GM18870 (cell line): ENCODE results near the gene ABCC12.

ENCODE experiments used
- ATAC-seq: cut with Tn5 transposase; IDR thresholded peaks from one replicate; pipeline ENCODE4 v1.9.1; 2021; ENCODE audit warnings: moderate library complexity; ENCODE audit not compliant: unreplicated experiment

ABCC12 gene

DNA sequence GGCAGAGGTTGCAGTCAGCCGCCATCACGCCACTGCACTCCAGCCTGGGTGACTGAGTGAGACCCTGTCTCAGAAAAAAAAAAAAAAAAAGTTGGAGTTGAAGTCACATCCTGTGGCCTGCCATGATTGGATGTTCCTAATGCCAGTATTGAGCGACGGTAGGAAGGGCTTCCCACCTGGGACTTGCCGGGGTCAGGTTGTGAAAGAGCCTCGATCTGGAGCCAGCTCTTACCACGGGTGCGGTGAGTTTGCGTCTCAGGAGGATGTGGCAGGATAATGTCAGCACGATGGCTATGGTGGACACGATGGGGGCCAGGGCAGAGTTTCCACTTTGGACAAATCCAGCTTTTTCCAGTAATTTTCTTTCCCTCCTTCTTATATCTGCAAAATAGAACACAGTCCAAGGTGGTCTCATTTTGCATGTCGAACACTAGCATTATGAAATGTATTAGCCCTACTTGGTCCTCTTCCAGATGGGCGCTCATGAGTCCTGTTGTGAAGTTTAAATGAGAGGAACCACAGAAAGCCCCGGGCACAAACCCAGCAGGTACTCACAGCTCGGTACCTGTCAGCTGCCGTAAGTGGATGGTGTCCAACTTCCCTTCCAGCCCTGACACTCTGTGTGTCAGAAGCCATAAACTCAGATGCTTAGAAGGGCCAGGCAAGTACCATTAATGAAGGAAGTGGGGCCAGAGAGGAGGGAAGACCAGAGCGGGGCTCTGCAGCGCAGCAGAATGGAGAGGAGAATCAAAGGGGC lies 22.2 kb downstream of the ABCC12 start:
- no peak for ATAC-seq

DNA sequence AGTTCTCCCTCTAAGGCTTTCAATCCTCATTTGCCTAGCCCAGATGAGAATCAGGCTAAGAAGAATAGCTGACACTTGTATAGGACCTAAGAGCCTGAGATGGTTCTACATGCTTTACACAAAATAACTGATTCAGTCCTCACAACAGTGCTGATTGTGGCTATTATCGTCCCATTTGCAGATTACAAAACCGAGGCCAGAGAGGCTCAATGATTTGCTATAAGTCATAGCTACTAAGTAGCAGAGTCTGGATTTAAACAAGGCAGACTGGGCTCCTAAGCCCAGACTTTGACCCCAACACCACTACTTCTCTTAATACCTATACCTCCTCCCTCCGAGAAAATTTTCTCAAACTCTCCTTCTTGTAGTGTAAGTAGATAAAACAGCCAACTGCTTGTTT lies 23.1 kb downstream of the ABCC12 start:
- ATAC-seq, result no peak

DNA sequence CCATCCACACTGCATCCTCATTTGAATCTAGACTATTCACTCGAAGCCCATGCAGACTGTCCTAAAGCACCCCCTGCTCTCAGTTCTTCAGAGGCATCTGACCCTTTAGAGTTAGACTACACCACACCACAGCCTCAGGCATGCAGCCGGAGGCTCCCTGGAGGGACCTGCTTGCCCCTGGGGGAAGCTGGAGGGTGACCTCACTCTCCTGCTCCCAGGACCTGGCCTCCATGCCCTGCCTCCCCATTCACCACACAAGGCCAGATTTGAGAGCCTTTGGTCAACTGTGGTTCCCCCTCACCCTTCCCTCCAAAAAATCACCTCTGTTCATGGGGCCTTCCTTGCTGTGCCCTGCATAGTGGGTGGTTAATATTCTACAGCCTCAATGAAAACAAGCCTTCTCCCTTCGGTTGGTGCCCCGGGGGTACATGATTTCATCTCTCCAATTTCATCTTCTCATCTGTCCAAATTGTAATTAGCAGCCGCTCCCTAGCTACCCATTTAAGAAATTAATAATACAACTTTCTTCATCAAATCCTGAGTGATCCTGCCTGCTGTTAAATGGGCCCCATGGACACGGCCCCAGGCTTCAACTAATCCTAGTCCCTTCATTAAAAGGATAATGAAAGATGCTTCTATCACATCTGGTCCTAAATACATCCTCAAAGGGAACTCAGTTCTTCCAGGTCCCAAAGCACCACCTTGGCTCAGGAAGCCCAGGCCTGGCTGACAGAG lies 24.4 kb downstream of the ABCC12 start:
- no peak for ATAC-seq

DNA sequence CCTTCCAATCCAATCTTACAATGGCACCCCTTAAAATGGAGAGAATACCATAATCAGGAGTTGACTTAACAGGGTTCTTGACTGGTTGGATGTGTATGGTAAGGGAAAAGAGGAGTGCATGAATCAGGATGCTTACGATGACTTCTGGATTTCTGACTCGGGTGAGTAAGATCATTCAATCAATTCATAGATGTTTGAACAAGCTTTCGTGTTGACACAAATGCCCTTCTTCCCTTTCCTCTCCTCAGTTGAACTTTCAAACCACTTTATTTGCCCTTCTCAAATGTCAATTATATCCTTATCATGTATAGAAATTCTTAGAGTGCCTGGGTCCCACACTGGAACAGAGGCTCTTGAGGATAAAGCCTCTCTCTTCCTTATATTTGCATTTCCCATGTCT lies 25.9 kb downstream of the ABCC12 start:
- ATAC-seq, result no peak

DNA sequence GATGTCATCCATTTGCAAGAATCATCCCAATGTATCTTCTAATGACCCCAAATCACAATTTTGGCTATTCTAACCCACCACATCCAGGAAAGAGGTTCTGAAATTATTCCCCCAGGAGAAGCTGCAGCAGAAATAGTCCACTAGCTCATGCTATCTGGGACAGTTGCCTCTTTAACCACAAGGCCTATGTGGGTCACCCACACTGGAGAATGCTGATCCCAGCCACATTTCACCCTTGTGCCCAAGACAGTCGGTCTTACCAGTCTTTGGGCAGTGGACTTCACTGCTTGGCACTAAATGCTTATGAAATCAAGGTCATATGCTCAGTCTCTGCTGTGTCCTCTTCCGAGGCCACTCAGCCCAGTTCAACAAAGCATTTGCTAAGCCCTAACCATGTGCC lies 27.0 kb downstream of the ABCC12 start:
- ATAC-seq, result no peak

DNA sequence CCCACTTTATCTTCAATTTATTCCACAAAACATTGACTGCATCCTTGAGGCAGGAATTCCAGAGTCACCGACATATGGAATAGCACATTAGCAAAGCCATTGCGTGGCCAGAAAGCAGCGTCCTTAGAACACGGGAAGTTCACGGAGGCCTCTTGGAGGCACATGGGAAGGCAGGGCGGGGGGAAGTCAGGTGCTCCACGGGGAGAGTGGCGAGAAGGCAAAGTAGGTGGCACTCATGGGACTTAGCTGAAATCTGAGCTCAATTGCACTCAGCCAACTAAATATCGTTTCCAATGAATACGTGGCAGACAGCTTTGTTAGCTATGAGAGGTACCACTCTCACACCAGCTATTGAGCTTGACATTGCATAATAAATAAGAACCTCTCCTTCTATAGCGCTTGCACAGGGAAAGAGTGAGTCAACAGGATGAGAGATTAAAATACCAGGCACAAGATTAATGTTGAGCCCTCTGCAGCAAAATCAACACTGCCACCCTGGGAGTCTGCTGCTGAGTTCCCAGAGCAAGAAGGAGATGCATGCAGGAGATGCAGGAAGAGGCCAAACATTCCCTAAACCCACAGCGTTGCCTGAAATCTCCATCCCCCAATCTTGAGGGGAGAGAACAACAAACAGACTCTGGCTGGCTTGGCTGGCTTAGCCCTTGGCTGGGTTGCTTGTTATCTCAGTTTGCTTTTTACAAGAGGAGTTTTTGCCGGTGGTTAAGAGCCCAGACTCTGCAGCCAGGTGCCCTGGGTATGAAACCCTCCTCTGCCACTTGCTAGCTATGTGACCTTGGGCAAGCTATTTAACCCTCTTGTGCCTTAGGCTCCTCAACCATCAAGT lies 28.8 kb downstream of the ABCC12 start:
- no peak for ATAC-seq

DNA sequence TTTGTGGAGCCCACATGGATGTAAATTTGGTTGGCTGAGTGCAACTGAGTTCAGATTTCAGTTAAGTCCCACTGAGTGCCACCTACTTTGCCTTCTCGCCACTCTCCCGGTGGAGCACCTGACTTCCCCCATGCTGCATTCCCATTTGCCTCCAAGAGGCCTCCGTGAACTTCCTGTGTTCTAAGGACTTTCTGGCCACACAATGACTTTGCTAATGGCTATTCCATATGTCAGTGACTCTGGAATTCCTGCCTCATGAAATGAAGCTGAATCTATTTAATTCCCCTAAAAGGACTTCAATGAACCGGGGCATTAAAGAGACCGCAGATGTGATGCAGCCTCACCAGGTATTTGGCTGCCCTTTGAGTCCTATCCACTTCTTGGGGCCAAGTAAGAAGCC lies 29.9 kb downstream of the ABCC12 start:
- no peak for ATAC-seq

DNA sequence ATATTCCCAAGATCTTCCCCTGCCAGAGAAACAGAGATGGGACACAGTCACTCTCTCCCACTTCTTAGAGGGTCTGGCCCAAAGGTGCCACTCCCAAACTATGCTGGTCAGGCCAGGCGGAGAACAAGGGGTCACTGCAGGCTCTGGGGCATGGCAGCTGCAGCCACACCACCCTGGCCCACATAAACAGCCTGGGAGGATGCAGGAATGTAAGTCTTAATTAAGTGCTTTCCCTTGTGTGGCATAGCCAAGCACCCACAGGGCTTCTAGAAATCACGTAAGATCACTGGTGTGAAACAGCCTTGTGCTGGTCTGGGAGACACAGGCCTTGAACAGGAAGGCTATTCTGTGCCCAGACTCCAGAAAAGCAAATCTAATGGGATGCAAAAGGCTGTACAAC lies 31.5 kb downstream of the ABCC12 start:
- no peak for ATAC-seq

DNA sequence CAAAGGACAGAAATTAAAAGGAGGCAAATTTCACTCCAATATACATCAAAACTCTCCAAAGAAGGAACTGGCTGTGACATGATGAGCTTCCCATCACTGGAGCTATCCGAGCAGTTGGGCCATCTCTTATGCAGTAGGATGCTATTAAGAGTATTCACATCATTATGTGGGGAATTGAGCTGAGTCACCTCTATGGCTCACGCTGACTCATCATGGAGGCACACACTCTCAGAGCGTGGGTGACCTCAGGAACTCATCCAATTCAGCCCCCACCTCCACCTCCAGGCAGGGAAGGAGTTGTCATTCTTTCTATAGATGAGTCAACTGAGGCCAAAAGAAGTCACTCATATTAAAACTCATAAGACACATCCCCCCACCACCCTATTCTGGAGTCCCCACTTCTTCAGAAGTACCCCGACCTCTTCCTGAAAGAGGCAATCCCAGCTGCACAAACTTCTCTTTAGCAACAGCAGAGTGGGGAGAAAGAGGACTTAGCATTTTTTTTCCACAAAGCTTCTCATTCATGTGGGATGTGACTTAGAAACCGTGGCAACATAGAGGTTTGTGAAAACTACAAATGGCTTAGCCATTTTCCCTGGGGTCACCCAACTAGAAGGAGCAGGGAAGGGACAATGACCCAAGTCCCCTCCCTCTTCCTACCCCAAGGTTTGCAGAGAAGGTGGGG lies 32.5 kb downstream of the ABCC12 start:
- ATAC-seq, result peak; percentile 68

DNA sequence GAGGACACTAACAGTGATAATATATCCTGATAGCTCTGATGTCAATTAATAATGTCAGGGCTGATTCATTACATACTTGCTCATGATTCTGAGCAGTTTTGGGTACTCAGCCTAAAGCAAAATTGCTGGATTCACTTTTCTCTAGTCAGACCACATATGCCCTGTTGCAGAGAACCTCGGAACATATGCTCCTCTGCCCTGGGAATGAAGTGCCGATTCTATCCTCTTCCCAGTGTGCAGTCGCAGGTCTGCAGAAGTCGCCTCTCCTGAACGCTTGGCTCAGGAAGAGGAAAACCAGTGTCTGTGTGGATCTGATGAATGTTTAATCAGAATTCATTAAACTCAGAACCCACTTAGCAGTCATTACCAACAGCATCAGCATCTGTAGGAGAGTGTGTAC lies 34.5 kb downstream of the ABCC12 start:
- ATAC-seq, result no peak

DNA sequence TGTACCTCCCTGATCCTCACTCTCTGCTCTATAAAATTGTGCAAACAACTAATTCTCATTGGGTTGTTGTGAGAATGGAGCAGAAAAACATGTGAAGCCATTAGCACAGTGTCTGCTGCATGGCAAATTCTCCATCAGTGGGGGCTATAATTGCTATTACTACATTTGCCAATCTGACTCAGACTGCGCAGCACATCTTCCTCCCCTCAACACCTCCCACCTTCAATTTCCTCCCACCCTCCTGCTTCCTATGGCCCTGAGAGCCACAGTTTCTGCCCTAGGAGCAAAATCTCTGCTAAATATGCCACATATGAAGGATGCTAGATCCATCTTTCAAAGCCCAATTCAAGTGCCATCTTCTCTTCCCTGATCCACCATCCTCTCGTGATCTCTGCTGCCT lies 37.0 kb downstream of the ABCC12 start:
- no peak for ATAC-seq

DNA sequence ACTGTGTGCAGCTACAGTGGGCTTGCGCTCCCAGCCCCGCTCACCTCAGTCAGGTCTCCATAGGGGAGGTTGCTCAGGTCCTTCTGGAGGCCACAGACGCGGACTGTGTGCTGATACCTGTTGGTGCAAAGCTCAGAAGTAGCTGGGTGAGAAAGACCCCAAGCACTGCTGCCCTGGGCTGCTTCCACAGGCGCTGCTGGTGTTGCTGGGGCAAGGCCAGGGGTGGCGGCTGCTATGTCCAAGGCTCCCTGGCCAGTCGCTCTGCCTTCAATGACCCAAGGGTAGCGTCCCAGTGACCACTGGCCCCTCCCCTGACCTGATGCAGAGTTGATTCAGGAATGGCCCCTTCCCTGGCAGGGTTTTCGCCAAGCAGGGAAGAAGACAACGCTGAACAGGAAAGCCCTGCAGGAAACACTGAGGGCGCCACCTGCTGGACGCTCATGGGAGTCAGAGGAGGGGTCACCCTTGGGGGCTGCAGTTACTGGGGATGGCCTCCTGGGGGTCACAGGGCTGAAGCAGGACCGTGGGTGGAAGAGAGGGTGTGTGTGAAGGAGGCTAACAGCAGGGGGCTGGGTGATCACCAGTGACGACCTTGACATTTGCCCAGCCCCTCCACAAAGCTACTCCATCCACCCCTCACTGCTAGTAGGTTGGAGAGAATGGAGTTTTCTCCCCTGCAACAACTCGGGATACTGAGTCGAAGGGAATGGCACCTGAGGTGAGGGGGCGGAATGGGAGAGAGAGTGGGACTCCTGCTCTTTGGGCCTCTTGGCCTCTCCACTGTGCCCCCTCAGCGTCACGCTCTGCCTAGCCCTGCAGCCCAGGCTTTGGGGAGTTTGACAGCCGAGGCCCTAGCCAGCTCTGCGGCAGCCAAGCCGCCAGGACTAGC lies 38.3 kb downstream of the ABCC12 start:
- ATAC-seq, result peak; percentile 70

DNA sequence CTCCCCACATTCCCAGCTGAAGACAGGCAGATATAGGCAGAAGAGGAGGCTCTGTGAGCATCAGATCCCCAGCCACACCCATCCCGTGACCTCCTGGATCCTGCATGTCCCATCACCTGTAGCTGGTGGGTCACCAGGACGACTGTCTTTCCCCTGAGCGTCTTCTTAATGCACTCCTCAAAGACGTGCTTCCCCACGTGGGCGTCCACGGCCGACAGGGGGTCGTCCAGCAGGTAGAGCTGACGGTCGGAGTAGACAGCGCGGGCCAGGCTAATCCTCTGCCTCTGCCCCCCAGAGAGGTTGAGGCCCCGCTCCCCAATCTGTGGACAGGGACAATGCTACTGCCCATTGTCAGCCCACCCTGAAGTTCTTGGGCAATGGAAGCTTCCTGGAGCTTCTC lies 40.5 kb downstream of the ABCC12 start:
- no peak for ATAC-seq

DNA sequence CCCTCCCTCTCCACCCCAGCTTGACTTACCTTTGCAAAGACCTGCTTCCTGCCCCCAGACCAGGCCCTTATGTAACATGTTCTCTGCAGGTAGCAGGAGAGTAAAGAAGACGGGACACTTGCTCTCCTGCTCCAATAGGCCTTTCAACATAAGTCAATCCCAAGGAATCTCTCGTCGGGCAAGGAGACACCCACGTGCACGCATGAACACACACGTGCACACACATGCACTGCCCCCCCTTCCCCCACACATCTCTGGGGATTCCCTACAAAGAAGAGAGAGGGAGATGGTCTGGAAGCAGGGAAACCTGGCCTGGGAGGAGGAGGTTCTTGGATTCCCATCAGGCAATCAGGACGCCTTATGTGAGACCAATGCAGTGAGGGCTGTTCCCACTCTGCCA lies 41.4 kb downstream of the ABCC12 start:
- ATAC-seq, result no peak

DNA sequence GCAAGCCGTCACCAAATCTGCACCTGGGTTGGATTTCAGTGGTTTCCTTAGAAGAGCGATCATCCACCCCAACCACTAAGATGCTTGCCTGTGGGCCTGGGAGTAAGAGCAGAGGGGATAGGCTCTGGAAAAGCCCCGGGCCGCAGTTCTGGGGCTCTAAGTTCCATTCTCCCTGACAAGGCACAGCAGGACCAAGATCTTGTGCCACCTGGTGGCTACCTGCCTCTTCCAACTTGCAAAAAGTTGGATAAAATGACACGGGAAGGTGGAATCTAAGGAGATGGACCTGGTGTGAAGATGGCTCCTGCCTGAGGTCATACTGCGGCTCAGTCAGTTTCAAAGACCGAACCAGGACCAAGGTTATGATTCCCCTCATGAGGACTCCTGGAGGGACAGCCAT lies 42.3 kb downstream of the ABCC12 start:
- no peak for ATAC-seq

DNA sequence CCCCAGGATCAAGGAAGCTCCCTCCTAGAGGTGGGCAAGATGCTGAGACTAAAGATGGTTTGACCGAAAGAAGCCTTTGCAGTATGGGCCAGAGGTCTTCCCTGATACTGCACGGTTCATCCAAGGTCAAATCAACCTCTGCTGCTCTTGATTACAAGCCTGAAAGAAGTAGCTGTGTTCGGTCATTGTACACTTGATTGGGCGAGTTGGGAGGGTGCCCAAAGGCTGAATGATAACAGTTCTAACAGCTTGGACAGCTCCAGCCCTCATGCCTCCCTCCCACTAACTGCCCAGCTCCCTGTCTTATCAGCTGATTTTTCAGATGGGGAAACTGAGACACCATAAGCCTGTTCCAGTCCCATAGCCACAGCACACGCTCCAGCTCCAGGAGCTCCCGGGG lies 42.8 kb downstream of the ABCC12 start:
- ATAC-seq, result no peak

DNA sequence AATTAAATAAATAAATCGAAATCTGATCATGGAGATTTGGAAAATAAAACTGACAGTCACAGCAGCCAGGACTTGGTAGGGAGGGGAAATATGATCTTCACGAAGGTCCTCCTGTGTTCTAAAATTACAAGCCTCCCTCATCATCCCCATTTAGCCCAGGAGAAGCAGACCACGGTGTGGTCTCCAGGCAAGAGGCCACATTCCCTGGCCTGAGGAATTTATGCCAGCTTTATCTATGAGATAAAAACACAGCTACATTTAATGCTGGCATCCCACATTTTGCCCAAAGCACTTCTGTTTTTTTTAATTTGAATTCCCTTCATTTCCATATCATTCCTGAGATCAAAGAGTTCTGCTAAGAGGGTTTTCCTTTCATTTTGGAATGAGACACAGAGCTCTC lies 43.2 kb downstream of the ABCC12 start:
- no peak for ATAC-seq

DNA sequence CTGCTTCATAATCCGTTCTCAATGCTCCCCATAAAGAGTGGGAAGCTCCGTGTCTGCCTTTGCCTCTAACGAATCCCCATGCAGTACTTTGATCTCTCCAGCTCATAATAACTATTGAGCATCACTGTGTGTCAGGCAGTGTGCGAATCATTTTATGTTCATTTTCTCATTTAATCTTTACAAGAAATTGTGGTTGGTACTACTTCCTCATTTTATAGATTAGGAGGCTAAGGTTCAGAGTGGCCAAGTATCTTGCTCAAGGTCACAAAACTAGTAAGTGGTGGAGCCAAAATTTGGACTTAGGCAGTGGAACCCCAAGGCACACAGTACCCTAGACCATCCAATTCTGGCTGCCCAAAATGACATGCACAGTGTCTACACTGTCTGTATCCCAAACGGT lies 44.8 kb downstream of the ABCC12 start:
- no peak for ATAC-seq

DNA sequence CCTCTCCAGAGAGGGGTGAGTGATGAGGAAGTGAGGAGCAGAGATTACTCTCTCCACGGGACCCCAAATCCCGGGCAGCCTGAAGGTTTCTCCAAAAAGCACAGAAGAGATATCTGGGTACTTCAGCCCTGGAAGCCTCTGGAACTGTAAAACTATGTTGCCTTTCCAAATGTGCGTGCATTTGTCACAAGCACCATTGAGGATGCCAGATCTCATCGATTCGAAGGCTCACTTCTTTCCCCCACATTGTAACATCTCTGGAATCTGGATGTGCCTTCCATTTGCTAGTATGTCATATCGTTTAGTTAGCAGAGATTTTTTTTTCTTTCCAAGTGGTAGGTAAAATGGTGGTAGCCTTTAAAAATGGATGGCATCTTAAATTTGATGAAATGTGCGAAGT lies 45.8 kb downstream of the ABCC12 start:
- no peak for ATAC-seq

DNA sequence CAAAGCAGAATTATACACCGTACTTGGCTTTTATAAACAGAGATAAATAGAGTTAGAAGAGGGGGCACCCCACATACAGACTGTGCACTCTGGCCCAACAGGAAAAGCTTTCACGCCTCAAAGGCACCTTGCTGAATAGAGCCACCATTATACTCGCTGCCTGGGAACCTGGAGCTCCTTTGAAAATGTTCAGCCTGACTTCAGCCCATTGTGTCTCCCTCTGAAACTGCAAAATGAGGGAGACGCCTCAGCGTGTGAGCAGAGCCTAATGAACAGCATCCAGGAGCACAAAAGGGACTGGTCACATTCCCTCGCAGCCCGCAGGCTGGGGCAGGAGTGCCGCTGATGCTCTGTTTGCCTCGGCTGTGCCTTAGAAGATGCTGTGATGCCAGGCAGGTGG lies 46.3 kb downstream of the ABCC12 start:
- no peak for ATAC-seq
